Mesothelial cell of epicardium (in vitro differentiated cells): ENCODE measurements around the gene CACNA2D1. TPM values are rescaled to one million over a fixed set of nuclear protein-coding genes. Genes with fewer than 3 reads are reported as not detected.

ENCODE experiments used
- DNase-seq, 2 experiments: peaks; one replicate each; pipeline ENCODE4 v3.0.0; 2021; ENCODE audit warnings: low spot score in 2 of 2; ENCODE audit not compliant: unreplicated experiment in 2 of 2
- H3K27ac Mint-ChIP-seq: 2 replicates; pipeline ENCODE4 v1.8.0; 2021; ENCODE audit warnings: mixed read lengths
- H3K27me3 Mint-ChIP-seq: 2 replicates; pipeline ENCODE4 v1.8.0; 2021; ENCODE audit warnings: low read depth, mixed read lengths
- H3K36me3 Mint-ChIP-seq: 2 replicates; pipeline ENCODE4 v1.8.0; 2021; ENCODE audit warnings: mixed read lengths
- H3K4me1 Mint-ChIP-seq: 2 replicates; pipeline ENCODE4 v1.8.0; 2021; ENCODE audit warnings: mixed read lengths
- H3K4me3 Mint-ChIP-seq: 2 replicates; pipeline ENCODE4 v1.8.0; 2021; ENCODE audit warnings: mild to moderate bottlenecking, moderate library complexity, mixed read lengths
- H3K9me3 Mint-ChIP-seq: 2 replicates; pipeline ENCODE4 v1.8.0; 2021; ENCODE audit warnings: mixed read lengths
- CTCF ChIP-seq: fragments of 200-600 bp; sonication (generic); IDR thresholded peaks from one replicate; pipeline ENCODE4 v1.5.0; 2021; ENCODE audit warnings: antibody characterized with exemption; ENCODE audit not compliant: unreplicated experiment
- total RNA-seq: library from RNA; stranded (reverse); gene quantifications from 3 replicates; pipeline ENCODE4 v1.2.1, GENCODE V29; 2021

CACNA2D1 gene
- total RNA-seq, 1 donor from 2014 or later, result 14.7 TPM

- no peaks in the 10 kb centered on the region for H3K36me3 Mint-ChIP-seq
- TF ChIP-seq CTCF, result no peak
- no peak overlapping the region for H3K4me3 Mint-ChIP-seq
- no peak overlapping the region for H3K27ac Mint-ChIP-seq
- peaks cover 4% of the 10 kb centered on the region for H3K9me3 Mint-ChIP-seq
- DNase-seq, result no peak
- H3K4me1 Mint-ChIP-seq, result peaks cover 26% of the 10 kb centered on the region
- no peaks in the 10 kb centered on the region for H3K27me3 Mint-ChIP-seq
Measured at GRCh38 chr7:82284936-82285519, 158.5 kb downstream of the CACNA2D1 start.

GRCh38 chr7:82275342-82275741, 168.2 kb downstream of the CACNA2D1 start:
- Mint-ChIP-seq H3K36me3 (no peaks in the 10 kb centered on the region), H3K27ac (no peak overlapping the region), H3K27me3 (no peaks in the 10 kb centered on the region), H3K4me3 (no peak overlapping the region), H3K4me1 (no peaks in the 10 kb centered on the region), H3K9me3 (no peaks in the 10 kb centered on the region)
- TF ChIP-seq CTCF, result no peak
- DNase-seq, result no peak

GRCh38 chr7:82274681-82275080, 168.9 kb downstream of the CACNA2D1 start:
- no peak overlapping the region for H3K27ac Mint-ChIP-seq
- no peaks in the 10 kb centered on the region for H3K9me3 Mint-ChIP-seq
- no peaks in the 10 kb centered on the region for H3K27me3 Mint-ChIP-seq
- H3K4me1 Mint-ChIP-seq, result no peaks in the 10 kb centered on the region
- no peaks in the 10 kb centered on the region for H3K36me3 Mint-ChIP-seq
- no peak overlapping the region for H3K4me3 Mint-ChIP-seq
- DNase-seq, result no peak
- TF ChIP-seq CTCF, result no peak

- H3K27me3 Mint-ChIP-seq, result no peaks in the 10 kb centered on the region
- H3K4me3 Mint-ChIP-seq, result no peak overlapping the region
- no peaks in the 10 kb centered on the region for H3K9me3 Mint-ChIP-seq
- H3K4me1 Mint-ChIP-seq, result no peaks in the 10 kb centered on the region
- no peaks in the 10 kb centered on the region for H3K36me3 Mint-ChIP-seq
- no peak for TF ChIP-seq CTCF
- no peak overlapping the region for H3K27ac Mint-ChIP-seq
- no peak for DNase-seq
Measured at GRCh38 chr7:82273886-82274285, 169.7 kb downstream of the CACNA2D1 start.

GRCh38 chr7:82270870-82271269, 172.7 kb downstream of the CACNA2D1 start:
- no peak overlapping the region for H3K4me3 Mint-ChIP-seq
- TF ChIP-seq CTCF, result no peak
- no peak overlapping the region for H3K27ac Mint-ChIP-seq
- no peaks in the 10 kb centered on the region for H3K9me3 Mint-ChIP-seq
- no peaks in the 10 kb centered on the region for H3K4me1 Mint-ChIP-seq
- no peaks in the 10 kb centered on the region for H3K27me3 Mint-ChIP-seq
- DNase-seq, result no peak
- no peaks in the 10 kb centered on the region for H3K36me3 Mint-ChIP-seq

GRCh38 chr7:82268632-82269031, 174.9 kb downstream of the CACNA2D1 start:
- Mint-ChIP-seq H3K9me3 (no peaks in the 10 kb centered on the region), H3K27ac (no peak overlapping the region), H3K4me1 (no peaks in the 10 kb centered on the region), H3K36me3 (no peaks in the 10 kb centered on the region), H3K4me3 (no peak overlapping the region), H3K27me3 (no peaks in the 10 kb centered on the region)
- TF ChIP-seq CTCF, result no peak
- DNase-seq, result no peak
